Progenitor cell of endocrine pancreas (in vitro differentiated cells): ENCODE data around the gene IL1F10. TPM values are rescaled to one million over a fixed set of nuclear protein-coding genes. Genes with fewer than 3 reads are reported as not detected.

Source experiments
- DNase-seq: peaks from one replicate; pipeline ENCODE4 v3.0.0; 2021; ENCODE audit warnings: low spot score; ENCODE audit not compliant: unreplicated experiment
- H3K27ac Mint-ChIP-seq: 2 replicates; pipeline ENCODE4 v1.8.0; 2021; ENCODE audit warnings: mild to moderate bottlenecking, moderate library complexity, mixed read lengths
- H3K27me3 Mint-ChIP-seq: 2 replicates; pipeline ENCODE4 v1.8.0; 2021; ENCODE audit warnings: mixed read lengths
- H3K36me3 Mint-ChIP-seq: 2 replicates; pipeline ENCODE4 v1.8.0; 2022; ENCODE audit warnings: mixed read lengths; ENCODE audit not compliant: insufficient read depth
- H3K4me1 Mint-ChIP-seq: 2 replicates; pipeline ENCODE4 v1.8.0; 2021; ENCODE audit warnings: low read depth, mixed read lengths
- H3K4me3 Mint-ChIP-seq: 2 replicates; pipeline ENCODE4 v1.8.0; 2021; ENCODE audit warnings: low read depth, mild to moderate bottlenecking, moderate library complexity, mixed read lengths
- H3K9me3 Mint-ChIP-seq: 2 replicates; pipeline ENCODE4 v1.8.0; 2021; ENCODE audit warnings: low read depth, mixed read lengths
- CTCF ChIP-seq: fragments of 200-600 bp; sonication (generic); IDR thresholded peaks from one replicate; pipeline ENCODE4 v1.5.0; 2021; ENCODE audit warnings: antibody characterized with exemption, mild to moderate bottlenecking; ENCODE audit not compliant: unreplicated experiment
- total RNA-seq: library from RNA; stranded (reverse); gene quantifications from 2 replicates; pipeline ENCODE4 v1.2.1, GENCODE V29; 2021

Gene IL1F10
- total RNA-seq, 1 donor from 2014 or later: not detected

- Mint-ChIP-seq H3K9me3 (peaks cover 3% of the 10 kb centered on the region), H3K4me3 (no peak overlapping the region), H3K27ac (no peak overlapping the region), H3K36me3 (no peaks in the 10 kb centered on the region), H3K4me1 (peaks cover 3% of the 10 kb centered on the region), H3K27me3 (peaks cover 13% of the 10 kb centered on the region)
- DNase-seq: no peak
- no peak for TF ChIP-seq CTCF
These were observed 5.6 kb upstream of the IL1F10 start for GRCh38 chr2:113061896-113062770.

GRCh38 chr2:113064281-113064680 lies 3.5 kb upstream of the IL1F10 start:
- peaks cover 3% of the 10 kb centered on the region for H3K9me3 Mint-ChIP-seq
- DNase-seq: no peak
- H3K36me3 Mint-ChIP-seq: no peaks in the 10 kb centered on the region
- peaks cover 12% of the 10 kb centered on the region for H3K27me3 Mint-ChIP-seq
- no peak overlapping the region for H3K4me3 Mint-ChIP-seq
- TF ChIP-seq CTCF: no peak
- no peaks in the 10 kb centered on the region for H3K4me1 Mint-ChIP-seq
- H3K27ac Mint-ChIP-seq: no peak overlapping the region

- no peak for TF ChIP-seq CTCF
- Mint-ChIP-seq H3K9me3 (peaks cover 3% of the 10 kb centered on the region), H3K27ac (no peak overlapping the region), H3K4me3 (no peak overlapping the region), H3K27me3 (peaks cover 16% of the 10 kb centered on the region), H3K4me1 (no peaks in the 10 kb centered on the region), H3K36me3 (no peaks in the 10 kb centered on the region)
- no peak for DNase-seq
These were observed 2.9 kb upstream of the IL1F10 start for GRCh38 chr2:113064898-113065297.

- DNase-seq: no peak
- Mint-ChIP-seq H3K36me3 (no peaks in the 10 kb centered on the region), H3K4me1 (no peaks in the 10 kb centered on the region), H3K27ac (no peak overlapping the region), H3K9me3 (peaks cover 3% of the 10 kb centered on the region), H3K4me3 (no peak overlapping the region), H3K27me3 (peaks cover 16% of the 10 kb centered on the region)
- TF ChIP-seq CTCF: no peak
These were observed 479 bp downstream of the IL1F10 start for GRCh38 chr2:113068249-113068648.

- peaks cover 3% of the 10 kb centered on the region for H3K9me3 Mint-ChIP-seq
- H3K27me3 Mint-ChIP-seq: peaks cover 16% of the 10 kb centered on the region
- DNase-seq: no peak
- no peak overlapping the region for H3K27ac Mint-ChIP-seq
- no peak overlapping the region for H3K4me3 Mint-ChIP-seq
- H3K36me3 Mint-ChIP-seq: no peaks in the 10 kb centered on the region
- H3K4me1 Mint-ChIP-seq: no peaks in the 10 kb centered on the region
- no peak for TF ChIP-seq CTCF
These were observed 1.1 kb downstream of the IL1F10 start for GRCh38 chr2:113068706-113069485.
